VCaP (cell line): Measurements from ENCODE around the gene KCNJ1.

Source experiments
- H3K27ac ChIP-seq: fragments of 450-650 bp; 2 replicates; pipeline ENCODE4 v1.5.1; 2017
- CTCF ChIP-seq: fragments of 450-650 bp; conservative IDR thresholded peaks from 2 replicates; pipeline ENCODE4 v1.5.1; 2017; ENCODE audit warnings: mild to moderate bottlenecking, moderate library complexity

KCNJ1 gene

GRCh38 chr11:128845334-128845780, 21.7 kb downstream of the KCNJ1 start:
- H3K27ac ChIP-seq = no peak overlapping the region
- no peak for TF ChIP-seq CTCF

GRCh38 chr11:128843198-128843785, 23.8 kb downstream of the KCNJ1 start:
- no peak overlapping the region for H3K27ac ChIP-seq
- no peak for TF ChIP-seq CTCF

GRCh38 chr11:128841461-128842072, 25.5 kb downstream of the KCNJ1 start:
- TF ChIP-seq CTCF = no peak
- no peak overlapping the region for H3K27ac ChIP-seq

- TF ChIP-seq CTCF = no peak
- H3K27ac ChIP-seq = no peak overlapping the region
These were observed 26.3 kb downstream of the KCNJ1 start for GRCh38 chr11:128840783-128841182.

- H3K27ac ChIP-seq = no peak overlapping the region
- TF ChIP-seq CTCF = no peak
These were observed 27.0 kb downstream of the KCNJ1 start for GRCh38 chr11:128840137-128840536.

- H3K27ac ChIP-seq = no peak overlapping the region
- TF ChIP-seq CTCF = no peak
These were observed 28.0 kb downstream of the KCNJ1 start for GRCh38 chr11:128839081-128839480.

- H3K27ac ChIP-seq = no peak overlapping the region
- no peak for TF ChIP-seq CTCF
These were observed 29.5 kb downstream of the KCNJ1 start for GRCh38 chr11:128837627-128838026.
